ENCODE data around the gene NKD1. TPM values are rescaled to one million over a fixed set of nuclear protein-coding genes. Genes with fewer than 3 reads are reported as not detected.

NKD1 gene
- total and polyA plus RNA-seq, 8 donors: 12.5 to 46.9 (median 37.9) TPM

GRCh38 chr16:50529334-50529733 is 18.9 kb upstream of the NKD1 start:
- no peak for TF ChIP-seq CTCF (IDR thresholded peaks at IDR 0.05)
- DNase-seq (no peak), ATAC-seq (no peak)
- no peaks in the 10 kb centered on the region for H3K4me1 ChIP-seq
- peaks cover 0 to 16% of the 10 kb centered on the region in 2 donors for H3K9me3 ChIP-seq
- no peak overlapping the region for H3K27ac ChIP-seq
- no peaks in the 10 kb centered on the region for H3K36me3 ChIP-seq
- intact Hi-C loops (cut with DNase I): no loop called here
- H3K4me3 ChIP-seq: no peak overlapping the region
- no peaks in the 10 kb centered on the region for H3K27me3 ChIP-seq

GRCh38 chr16:50530277-50531236 is 17.6 kb upstream of the NKD1 start:
- Histone ChIP-seq H3K27ac (no peak overlapping the region), H3K9me3 (peaks cover 0 to 16% of the 10 kb centered on the region in 2 donors), H3K4me1 (no peaks in the 10 kb centered on the region), H3K36me3 (no peaks in the 10 kb centered on the region), H3K27me3 (no peaks in the 10 kb centered on the region), H3K4me3 (no peak overlapping the region)
- ATAC-seq: peak; percentile 74
- TF ChIP-seq CTCF (IDR thresholded peaks at IDR 0.05): no peak
- peak in 1 of 4 donors; percentile 57 for DNase-seq
- intact Hi-C loops (cut with DNase I): no loop called here

- TF ChIP-seq CTCF (IDR thresholded peaks at IDR 0.05): no peak
- Histone ChIP-seq H3K27ac (no peak overlapping the region), H3K4me3 (no peak overlapping the region), H3K9me3 (peaks cover 0 to 16% of the 10 kb centered on the region in 2 donors), H3K36me3 (no peaks in the 10 kb centered on the region), H3K27me3 (no peaks in the 10 kb centered on the region), H3K4me1 (no peaks in the 10 kb centered on the region)
- DNase-seq (no peak), ATAC-seq (no peak)
- intact Hi-C loops (cut with DNase I): no loop called here
These were observed 16.8 kb upstream of the NKD1 start for GRCh38 chr16:50531359-50531758.

- no peak for ATAC-seq
These were observed 16.3 kb upstream of the NKD1 start for GRCh38 chr16:50531901-50532300.

More at GRCh38 chr16:50531901-50532300, 16.3 kb upstream of the NKD1 start:
- no peak for TF ChIP-seq CTCF (IDR thresholded peaks at IDR 0.05)
- intact Hi-C loops (cut with DNase I): no loop called here
- Histone ChIP-seq H3K4me1 (no peaks in the 10 kb centered on the region), H3K27me3 (no peaks in the 10 kb centered on the region), H3K36me3 (no peaks in the 10 kb centered on the region), H3K4me3 (no peak overlapping the region), H3K27ac (no peak overlapping the region), H3K9me3 (peaks cover 0 to 16% of the 10 kb centered on the region in 2 donors)
- no peak for DNase-seq
